Common myeloid progenitor, CD34-positive (primary cell): ENCODE results near the gene SULT1B1.

ENCODE experiments used
- CTCF ChIA-PET: fragments of 350-600 bp; sonication (Branson Sonifier 250); formaldehyde crosslinking; loops from one replicate; lab custom pipeline; 2021; ENCODE audit warnings: antibody characterized with exemption; lab: Charles Lee
- POLR2A ChIA-PET: fragments of 350-600 bp; sonication (Branson Sonifier 250); formaldehyde crosslinking; loops from one replicate; lab custom pipeline; 2021; ENCODE audit warnings: antibody characterized with exemption; lab: Charles Lee
- DNase-seq, 3 donors: peaks; one replicate each; pipeline versions ENCODE4 v3.0.0 to v3.0.0-alpha.2; 2013
- H3K27ac ChIP-seq, 2 experiments: 1 replicate in 1 of 2; 2 replicates in 1 of 2; pipeline ENCODE4 v1.7.0; 2013; ENCODE audit warnings: inconsistent platforms in 2 of 2, low read length in 2 of 2, mild to moderate bottlenecking in 2 of 2, low read depth in 1 of 2, moderate library complexity in 1 of 2; ENCODE audit not compliant: severe bottlenecking in 2 of 2, insufficient read depth in 1 of 2, poor library complexity in 1 of 2
- H3K27me3 ChIP-seq, 5 experiments: replicated peaks in 2 of 5; 1 replicate in 3 of 5; 2 replicates in 2 of 5; pipeline versions ENCODE4 v1.6.1 to v1.7.0; 2013; ENCODE audit warnings: low read length in 4 of 5, mild to moderate bottlenecking in 2 of 5, moderate library complexity in 2 of 5, inconsistent platforms in 1 of 5; ENCODE audit not compliant: insufficient read depth in 5 of 5, control insufficient read depth in 4 of 5
- H3K36me3 ChIP-seq, 4 experiments: 1 replicate in 2 of 4; 2 replicates in 2 of 4; pipeline versions ENCODE4 v1.6.1 to v1.7.0; 2013; ENCODE audit warnings: low read length in 3 of 4, control low read depth in 1 of 4, mild to moderate bottlenecking in 1 of 4; ENCODE audit not compliant: control insufficient read depth in 4 of 4, insufficient read depth in 4 of 4
- H3K4me1 ChIP-seq, 4 experiments: 1 replicate in 3 of 4; 2 replicates in 1 of 4; pipeline versions ENCODE4 v1.6.1 to v1.7.1; 2013; ENCODE audit warnings: low read length in 3 of 4, mild to moderate bottlenecking in 3 of 4, control low read depth in 1 of 4, inconsistent platforms in 1 of 4, moderate library complexity in 1 of 4; ENCODE audit not compliant: control insufficient read depth in 4 of 4, insufficient read depth in 4 of 4; ENCODE audit errors: control extremely low read depth in 1 of 4
- H3K4me3 ChIP-seq, 7 experiments: 1 replicate in 4 of 7; 2 replicates in 3 of 7; pipeline versions ENCODE4 v1.5.1 to v1.7.0; 2013; ENCODE audit warnings: mild to moderate bottlenecking in 7 of 7, low read length in 6 of 7, moderate library complexity in 6 of 7, inconsistent platforms in 2 of 7, low read depth in 2 of 7, control low read depth in 1 of 7; ENCODE audit not compliant: insufficient read depth in 4 of 7, control insufficient read depth in 1 of 7; ENCODE audit errors: extremely low read depth in 1 of 7
- H3K9me3 ChIP-seq, 5 experiments: 1 replicate in 4 of 5; 2 replicates in 1 of 5; pipeline versions ENCODE4 v1.6.1 to v1.7.1; 2013; ENCODE audit warnings: low read length in 4 of 5, mild to moderate bottlenecking in 2 of 5, inconsistent platforms in 1 of 5, low read depth in 1 of 5, moderate library complexity in 1 of 5; ENCODE audit not compliant: control insufficient read depth in 4 of 5, insufficient read depth in 2 of 5; ENCODE audit errors: control extremely low read depth in 1 of 5
- WGBS: methylation state at CpG from one replicate; pipeline ENCODE4 v1.1.5; 2013; ENCODE audit not compliant: insufficient coverage; 5-methylcytosine and 5-hydroxymethylcytosine counted together

Gene SULT1B1

DNA sequence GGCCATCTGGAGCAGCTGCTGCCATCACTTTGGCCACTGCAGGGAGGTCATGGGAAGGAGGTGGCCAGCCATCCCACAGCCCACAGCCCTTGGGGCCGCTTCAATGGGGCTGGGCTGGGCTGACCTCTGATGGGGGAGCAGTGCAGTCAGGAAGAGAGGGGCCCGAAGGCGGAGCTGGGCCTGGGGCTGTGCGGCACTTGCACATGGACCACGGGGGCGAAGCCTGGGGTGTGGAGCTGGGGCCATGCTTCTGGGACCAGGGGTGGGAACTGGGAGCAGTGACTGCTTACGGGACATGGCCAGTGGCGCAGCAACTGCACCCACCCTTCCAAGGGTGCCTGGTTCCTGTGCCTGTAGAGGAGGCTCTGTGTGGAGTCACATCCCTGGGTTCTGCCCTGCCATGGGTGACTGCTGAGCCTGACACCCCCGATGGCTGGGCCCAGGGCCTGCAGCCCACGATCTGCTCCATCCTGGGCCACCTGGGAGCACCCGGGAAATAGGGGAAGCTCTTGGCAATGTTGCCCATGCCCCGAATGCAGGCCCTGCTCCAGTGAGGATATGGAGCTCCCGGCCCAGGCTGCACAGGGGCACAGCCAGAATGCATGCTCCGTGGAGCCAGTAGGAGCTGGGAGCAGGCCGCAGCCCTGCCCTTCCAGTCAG is 22.4 kb upstream of the SULT1B1 start:
- H3K9me3 ChIP-seq, result peaks cover 0 to 8% (median 1%) of the 10 kb centered on the region in 5 experiments
- H3K27me3 ChIP-seq, result no peaks in the 10 kb centered on the region
- CTCF ChIA-PET, result no interaction called here
- H3K4me1 ChIP-seq, result no peaks in the 10 kb centered on the region
- H3K36me3 ChIP-seq, result no peaks in the 10 kb centered on the region
- WGBS, result 96% methylated on average over 15 of the region's 15 CpGs
- no peak overlapping the region for H3K4me3 ChIP-seq
- H3K27ac ChIP-seq, result no peak overlapping the region
- no peak for DNase-seq
- POLR2A ChIA-PET, result no interaction called here

- Histone ChIP-seq H3K36me3 (no peaks in the 10 kb centered on the region), H3K4me1 (no peaks in the 10 kb centered on the region), H3K27ac (no peak overlapping the region), H3K4me3 (no peak overlapping the region), H3K27me3 (no peaks in the 10 kb centered on the region), H3K9me3 (peaks cover 0 to 8% (median 1%) of the 10 kb centered on the region in 5 experiments)
- ChIA-PET POLR2A (no interaction called here), CTCF (interaction anchor here (1.1 kb wide), 1 partner anchor 17 kb away, joined by 3 read pairs; no protein-coding TSS in a partner anchor)
- no peak for DNase-seq
- WGBS, result over 99% methylated on average over 16 of the region's 19 CpGs
Observed at GRCh38 chr4:69781458-69782418, 21.3 kb upstream of the SULT1B1 start.

- no peaks in the 10 kb centered on the region for H3K27me3 ChIP-seq
- H3K4me1 ChIP-seq, result no peaks in the 10 kb centered on the region
- no peaks in the 10 kb centered on the region for H3K36me3 ChIP-seq
- POLR2A ChIA-PET, result no interaction called here
- peaks cover 0 to 8% (median 1%) of the 10 kb centered on the region in 5 experiments for H3K9me3 ChIP-seq
- CTCF ChIA-PET, result no interaction called here
- WGBS, result no CpG with 5 or more reads among the region's 1 CpG
- no peak overlapping the region for H3K4me3 ChIP-seq
- DNase-seq, result no peak
- no peak overlapping the region for H3K27ac ChIP-seq
Observed at GRCh38 chr4:69780141-69780540, 19.7 kb upstream of the SULT1B1 start.

DNA sequence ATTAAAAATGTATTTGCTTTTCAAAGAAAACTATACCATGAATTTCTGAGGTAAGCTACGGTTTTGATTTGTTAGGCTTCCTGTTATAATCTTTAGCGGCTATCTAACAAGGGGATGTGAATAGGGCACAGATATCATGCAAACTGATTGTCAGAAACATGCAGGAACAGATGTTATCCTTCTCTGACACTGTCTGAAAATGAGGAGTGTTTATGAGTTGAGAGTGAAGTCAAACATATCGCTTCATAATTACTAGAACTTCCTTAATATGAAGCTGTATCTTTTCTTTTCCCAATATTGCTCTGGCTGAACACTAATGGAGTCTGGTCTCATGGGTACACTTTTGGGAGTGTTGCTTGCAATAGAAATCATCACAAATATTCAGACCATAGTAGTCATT is 16.3 kb upstream of the SULT1B1 start:
- Histone ChIP-seq H3K27ac (no peak overlapping the region), H3K36me3 (no peaks in the 10 kb centered on the region), H3K4me3 (no peak overlapping the region), H3K27me3 (no peaks in the 10 kb centered on the region), H3K4me1 (no peaks in the 10 kb centered on the region), H3K9me3 (no peaks in the 10 kb centered on the region)
- CTCF ChIA-PET, result interaction anchor here (1.1 kb wide), 1 partner anchor 10 kb away, joined by 4 read pairs; no protein-coding TSS in a partner anchor
- 100% methylated on average over 2 of the region's 3 CpGs for WGBS
- DNase-seq, result no peak
- POLR2A ChIA-PET, result no interaction called here

DNA sequence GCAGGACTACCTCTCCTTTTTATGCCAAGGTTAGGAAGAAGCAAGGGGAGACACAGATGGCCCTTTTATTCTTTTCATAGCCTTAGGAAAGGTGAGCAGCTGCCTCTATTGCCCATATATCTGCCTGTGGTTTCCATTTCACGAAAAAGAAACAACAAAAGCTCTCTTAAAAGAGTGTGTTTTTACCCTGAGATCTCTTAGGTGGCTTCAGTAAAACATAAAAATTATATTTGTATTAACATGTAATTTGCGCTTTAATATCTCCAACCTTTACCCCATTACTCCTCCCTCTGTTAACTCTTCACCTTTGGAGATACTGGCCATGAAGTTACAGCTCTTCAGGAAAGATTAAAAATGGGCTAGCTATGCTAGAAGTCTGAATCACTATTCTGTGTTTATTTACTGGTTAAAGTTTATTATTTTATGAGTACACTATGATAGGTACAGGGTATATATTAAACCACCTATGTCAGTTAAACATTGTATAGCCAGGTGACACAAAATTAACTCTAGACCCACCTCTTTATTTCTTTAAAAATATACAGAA is 15.0 kb upstream of the SULT1B1 start:
- H3K4me1 ChIP-seq, result no peaks in the 10 kb centered on the region
- H3K27me3 ChIP-seq, result no peaks in the 10 kb centered on the region
- H3K4me3 ChIP-seq, result no peak overlapping the region
- CTCF ChIA-PET, result interaction anchor here (0.8 kb wide), 1 partner anchor 56 kb away, joined by 3 read pairs; no protein-coding TSS in a partner anchor
- WGBS, result no CpG with 5 or more reads among the region's 2 CpGs
- POLR2A ChIA-PET, result no interaction called here
- H3K27ac ChIP-seq, result no peak overlapping the region
- no peaks in the 10 kb centered on the region for H3K36me3 ChIP-seq
- no peaks in the 10 kb centered on the region for H3K9me3 ChIP-seq
- no peak for DNase-seq

GRCh38 chr4:69773484-69773883 is 13.1 kb upstream of the SULT1B1 start:
- Histone ChIP-seq H3K9me3 (no peaks in the 10 kb centered on the region), H3K27ac (no peak overlapping the region), H3K27me3 (no peaks in the 10 kb centered on the region), H3K4me1 (no peaks in the 10 kb centered on the region), H3K4me3 (no peak overlapping the region), H3K36me3 (no peaks in the 10 kb centered on the region)
- DNase-seq, result no peak
- 94% methylated on average over 2 of the region's 3 CpGs for WGBS
- POLR2A ChIA-PET, result no interaction called here
- CTCF ChIA-PET, result no interaction called here
